GM13976 (cell line): ENCODE data around the gene DVL3.

ENCODE experiments used
- DNase-seq: peaks from one replicate; pipeline ENCODE4 v3.0.0; 2012; ENCODE audit warnings: low spot score
- CTCF ChIP-seq: IDR thresholded peaks from 2 replicates; pipeline ENCODE4 v1.5.1; 2012; ENCODE audit warnings: borderline replicate concordance, mild to moderate bottlenecking; ENCODE audit not compliant: insufficient read depth; ENCODE audit errors: extremely low read depth, missing control alignments, control extremely low read depth
- in situ Hi-C: fragments of 300-500 bp; cut with MboI; formaldehyde crosslinking; loops from one replicate; pipeline ENCODE4 v1.12.0; 2022; ENCODE audit warnings: low sequenced_read_pairs, mixed read lengths, inconsistent platforms; ENCODE audit not compliant: unreplicated experiment

The DVL3 gene

GRCh38 chr3:184165543-184165942 lies 10.4 kb downstream of the DVL3 start:
- in situ Hi-C loops = no loop called here
- TF ChIP-seq CTCF = no peak

GRCh38 chr3:184166671-184167070 lies 11.5 kb downstream of the DVL3 start:
- no peak for TF ChIP-seq CTCF
- DNase-seq = no peak
- in situ Hi-C loops = no loop called here

More at GRCh38 chr3:184165543-184165942, 10.4 kb downstream of the DVL3 start:
- DNase-seq = no peak

GRCh38 chr3:184167786-184168185 lies 12.6 kb downstream of the DVL3 start:
- in situ Hi-C loops = no loop called here
- DNase-seq = no peak
- TF ChIP-seq CTCF = no peak

GRCh38 chr3:184168363-184169120 lies 13.4 kb downstream of the DVL3 start:
- in situ Hi-C loops = no loop called here
- DNase-seq = no peak
- no peak for TF ChIP-seq CTCF

- in situ Hi-C loops = no loop called here
- TF ChIP-seq CTCF = no peak
- no peak for DNase-seq
Observed at GRCh38 chr3:184169896-184170875, 15.0 kb downstream of the DVL3 start.

- in situ Hi-C loops = no loop called here
- TF ChIP-seq CTCF = no peak
- peak; percentile 70 for DNase-seq
Observed at GRCh38 chr3:184171562-184171961, 16.4 kb downstream of the DVL3 start.
